Measurements from ENCODE around the gene TNPO1. TPM values are rescaled to one million over a fixed set of nuclear protein-coding genes. Genes with fewer than 3 reads are reported as not detected.

Gene TNPO1
- total and polyA plus RNA-seq, 9 of the 15 experiments (the other 6 are each of a cell fraction or from before 2014, with no cell fraction given) = 20.8 to 176 (median 97.9) TPM

- TF ChIP-seq, protein P1, sequence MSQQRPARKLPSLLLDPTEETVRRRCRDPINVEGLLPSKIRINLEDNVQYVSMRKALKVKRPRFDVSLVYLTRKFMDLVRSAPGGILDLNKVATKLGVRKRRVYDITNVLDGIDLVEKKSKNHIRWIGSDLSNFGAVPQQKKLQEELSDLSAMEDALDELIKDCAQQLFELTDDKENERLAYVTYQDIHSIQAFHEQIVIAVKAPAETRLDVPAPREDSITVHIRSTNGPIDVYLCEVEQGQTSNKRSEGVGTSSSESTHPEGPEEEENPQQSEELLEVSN (IDR thresholded peaks at IDR 0.05; ENCODE audit: borderline replicate concordance in 1 of 2, extremely low read depth in 1 of 2, insufficient read depth in 1 of 2, insufficient read length in 1 of 2, low read depth in 1 of 2, low read length in 1 of 2, poor library complexity in 1 of 2, severe bottlenecking in 1 of 2) = peak; percentile 49 to 82
- TF ChIP-seq PHF20 (IDR thresholded peaks at IDR 0.05; ENCODE audit: partially characterized antibody) = peak; percentile 75
- TF ChIP-seq, protein P2, sequence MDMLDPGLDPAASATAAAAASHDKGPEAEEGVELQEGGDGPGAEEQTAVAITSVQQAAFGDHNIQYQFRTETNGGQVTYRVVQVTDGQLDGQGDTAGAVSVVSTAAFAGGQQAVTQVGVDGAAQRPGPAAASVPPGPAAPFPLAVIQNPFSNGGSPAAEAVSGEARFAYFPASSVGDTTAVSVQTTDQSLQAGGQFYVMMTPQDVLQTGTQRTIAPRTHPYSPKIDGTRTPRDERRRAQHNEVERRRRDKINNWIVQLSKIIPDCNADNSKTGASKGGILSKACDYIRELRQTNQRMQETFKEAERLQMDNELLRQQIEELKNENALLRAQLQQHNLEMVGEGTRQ (CRISPR knock-in tag; IDR thresholded peaks at IDR 0.05) = no peak
- peak; percentile 99 for TF ChIP-seq POLR2G (IDR thresholded peaks at IDR 0.05; ENCODE audit: low read depth, low read length)
- TF ChIP-seq ZNF24 (IDR thresholded peaks at IDR 0.05) = peak; percentile 57; the same call in 1 of the 2 replicates
- TF ChIP-seq SRSF1 (IDR thresholded peaks at IDR 0.05; ENCODE audit: low read depth, low read length) = 0 out of 2 replicates have a peak, but pooled peaks have one; percentile 14
- peak; percentile 99 for TF ChIP-seq UBTF (IDR thresholded peaks at IDR 0.05; ENCODE audit: borderline replicate concordance in 1 of 2, low read depth in 2 of 2, low read length in 2 of 2)
- no peak for TF ChIP-seq HOXB6 (CRISPR knock-in tag; IDR thresholded peaks at IDR 0.05; ENCODE audit: borderline replicate concordance)
- TF ChIP-seq MAX (CRISPR knock-in tag; IDR thresholded peaks at IDR 0.05) = peak; percentile 55; the same call in 1 of the 2 replicates
- TF ChIP-seq HDAC1 (IDR thresholded peaks at IDR 0.05) = peak in 1 of 2 experiments; percentile 68; a peak in 2 of 4 replicates
- TF ChIP-seq REST (IDR thresholded peaks at IDR 0.05; ENCODE audit: borderline replicate concordance) = peak; percentile 38
- no peak for TF ChIP-seq REST (CRISPR knock-in tag; IDR thresholded peaks at IDR 0.05; ENCODE audit: low read depth)
- no peak for TF ChIP-seq GATAD2A (IDR thresholded peaks at IDR 0.05)
- peak; percentile 63 for TF ChIP-seq SMAD4 (CRISPR knock-in tag; conservative IDR thresholded peaks at IDR 0.05)
Observed at GRCh38 chr5:72816284-72817075, at the start of gene TNPO1 (continued).
